HepG2 (cell line): ENCODE results near the gene CABP4. TPM values are rescaled to one million over a fixed set of nuclear protein-coding genes. Genes with fewer than 3 reads are reported as not detected.

ENCODE experiments used
- HMG20B ChIP-seq: conservative IDR thresholded peaks from 2 replicates; pipeline ENCODE4 v1.6.1; 2016; ENCODE audit warnings: missing genetic modification reagents, missing compliant biosample characterization
- JUN ChIP-seq: sonication (generic); formaldehyde crosslinking; IDR thresholded peaks from 2 replicates; pipeline ENCODE4 v1.4.0; 2020; ENCODE audit warnings: mild to moderate bottlenecking, missing genetic modification reagents
- NCOA1 ChIP-seq: sonication (generic); formaldehyde crosslinking; IDR thresholded peaks from 2 replicates; pipeline ENCODE4 v1.9.0; 2021; ENCODE audit warnings: missing genetic modification reagents
- SIX4 ChIP-seq: sonication (generic); formaldehyde crosslinking; IDR thresholded peaks from 2 replicates; pipeline ENCODE4 v1.4.0; 2020; ENCODE audit warnings: missing genetic modification reagents
- U2AF1 ChIP-seq: fragments of 200-400 bp; formaldehyde crosslinking; optimal IDR thresholded peaks from 2 replicates; pipeline ENCODE3; 2017; ENCODE audit warnings: mild to moderate bottlenecking, low read depth, low read length
- ZMYM3 ChIP-seq: sonication (generic); formaldehyde crosslinking; IDR thresholded peaks from 2 replicates; pipeline ENCODE4 v1.5.1; 2020; ENCODE audit warnings: mild to moderate bottlenecking, missing genetic modification reagents
- ZSCAN21 ChIP-seq: sonication (generic); formaldehyde crosslinking; IDR thresholded peaks from 2 replicates; pipeline ENCODE4 v1.8.0; 2022; ENCODE audit warnings: mild to moderate bottlenecking, missing genetic modification reagents, moderate library complexity, borderline replicate concordance
- polyA plus RNA-seq, 8 experiments: library from polyadenylated mRNA; depleted of rRNA in 3 of 8; stranded (reverse) in 7 of 8; unstranded in 1 of 8; fragments of >200 nt; fragmentation: Illumina TruSeq in 4 of 8; extraction: Trizol in 4 of 8; gene quantifications; 2 replicates each; pipeline versions ENCODE4 v1.2.1 to v1.2.3, GENCODE V29; 2011 to 2016; ENCODE audit warnings: low read depth in 4 of 8, missing spikeins in 1 of 8, mixed read lengths in 1 of 8; ENCODE audit not compliant: insufficient read depth in 1 of 8
- total RNA-seq, 5 experiments: library from RNA; depleted of rRNA; stranded (reverse); fragments of >200 nt; fragmentation: Illumina TruSeq; extraction: Trizol; gene quantifications; 2 replicates each; pipeline ENCODE4 v1.2.3, GENCODE V29; 2016; ENCODE audit warnings: low read depth in 1 of 5
- TF ChIP-seq, protein P1 (sequence below): sonication (generic); formaldehyde crosslinking; IDR thresholded peaks from 2 replicates; pipeline ENCODE4 v1.4.0; 2020; ENCODE audit warnings: missing genetic modification reagents
- TF ChIP-seq, protein P2 (sequence below): sonication (generic); formaldehyde crosslinking; IDR thresholded peaks from 2 replicates; pipeline ENCODE4; 2020; ENCODE audit warnings: missing genetic modification reagents, mild to moderate bottlenecking, borderline replicate concordance
- TF ChIP-seq, protein P3 (sequence below): IDR thresholded peaks from 2 replicates; pipeline ENCODE4 v1.6.1; 2016; ENCODE audit warnings: low read depth, control low read depth
- TF ChIP-seq, protein P4 (sequence below): IDR thresholded peaks from 2 replicates; pipeline ENCODE4 v1.6.1; 2018; ENCODE audit warnings: missing genetic modification reagents
- TF ChIP-seq, protein P5 (sequence below): IDR thresholded peaks from 2 replicates; pipeline ENCODE4 v1.6.1; 2016; ENCODE audit warnings: missing compliant biosample characterization, missing genetic modification reagents, borderline replicate concordance
- TF ChIP-seq, protein P6 (sequence below): IDR thresholded peaks from 2 replicates; pipeline ENCODE4 v1.6.1; 2012; ENCODE audit warnings: low read depth, low read length, improper control_type of control experiment

Gene CABP4
- total and polyA plus RNA-seq, 2 of the 13 experiments (the other 11 are each of a cell fraction or from before 2014, with no cell fraction given) = not detected

DNA sequence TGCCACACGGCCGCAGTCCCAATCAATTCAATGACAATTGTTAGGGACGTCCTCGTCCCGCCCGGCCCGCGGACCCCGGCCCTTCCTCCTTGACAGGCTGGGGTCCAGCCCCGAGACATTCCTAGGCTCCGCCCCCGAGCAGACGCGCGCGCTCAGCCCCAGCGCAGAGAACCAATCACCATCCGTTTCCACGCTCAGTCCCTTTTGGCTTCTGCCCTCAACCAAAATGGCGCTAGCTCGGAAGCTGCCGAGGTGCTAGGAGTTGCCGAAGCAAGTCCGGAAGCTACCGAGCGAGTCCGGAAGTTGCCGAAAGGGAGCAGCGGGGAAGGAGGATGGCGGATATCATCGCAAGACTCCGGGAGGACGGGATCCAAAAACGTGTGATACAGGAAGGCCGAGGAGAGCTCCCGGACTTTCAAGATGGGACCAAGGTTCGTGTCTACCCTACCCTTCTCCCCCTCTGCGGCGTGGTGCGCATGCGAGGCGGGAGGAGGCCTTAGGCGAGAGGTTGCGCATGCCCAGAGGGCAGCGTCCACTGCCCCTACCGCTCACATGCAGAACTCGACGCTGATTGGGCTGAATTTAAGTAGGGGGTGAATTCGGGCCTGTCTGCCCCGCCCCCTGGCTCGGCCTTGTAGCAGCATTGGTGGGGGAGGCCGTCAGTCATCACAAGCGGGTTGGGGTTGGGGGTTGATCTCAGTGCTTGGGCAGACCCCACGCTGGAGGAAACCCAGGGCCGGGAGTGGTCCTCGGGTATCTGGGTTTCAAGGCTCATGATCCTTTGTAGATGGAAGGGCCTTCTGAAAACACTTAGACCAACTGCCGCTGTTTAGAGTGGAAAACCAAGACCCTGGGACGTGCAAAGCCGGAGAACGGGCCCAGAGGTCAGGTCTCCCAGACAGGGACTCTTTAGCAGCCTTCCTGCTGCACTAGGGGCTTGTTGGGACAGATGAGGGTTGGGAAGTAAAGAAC lies 28.0 kb downstream of the CABP4 start, which contains the start of gene AIP (continued):
- TF ChIP-seq, protein P1, sequence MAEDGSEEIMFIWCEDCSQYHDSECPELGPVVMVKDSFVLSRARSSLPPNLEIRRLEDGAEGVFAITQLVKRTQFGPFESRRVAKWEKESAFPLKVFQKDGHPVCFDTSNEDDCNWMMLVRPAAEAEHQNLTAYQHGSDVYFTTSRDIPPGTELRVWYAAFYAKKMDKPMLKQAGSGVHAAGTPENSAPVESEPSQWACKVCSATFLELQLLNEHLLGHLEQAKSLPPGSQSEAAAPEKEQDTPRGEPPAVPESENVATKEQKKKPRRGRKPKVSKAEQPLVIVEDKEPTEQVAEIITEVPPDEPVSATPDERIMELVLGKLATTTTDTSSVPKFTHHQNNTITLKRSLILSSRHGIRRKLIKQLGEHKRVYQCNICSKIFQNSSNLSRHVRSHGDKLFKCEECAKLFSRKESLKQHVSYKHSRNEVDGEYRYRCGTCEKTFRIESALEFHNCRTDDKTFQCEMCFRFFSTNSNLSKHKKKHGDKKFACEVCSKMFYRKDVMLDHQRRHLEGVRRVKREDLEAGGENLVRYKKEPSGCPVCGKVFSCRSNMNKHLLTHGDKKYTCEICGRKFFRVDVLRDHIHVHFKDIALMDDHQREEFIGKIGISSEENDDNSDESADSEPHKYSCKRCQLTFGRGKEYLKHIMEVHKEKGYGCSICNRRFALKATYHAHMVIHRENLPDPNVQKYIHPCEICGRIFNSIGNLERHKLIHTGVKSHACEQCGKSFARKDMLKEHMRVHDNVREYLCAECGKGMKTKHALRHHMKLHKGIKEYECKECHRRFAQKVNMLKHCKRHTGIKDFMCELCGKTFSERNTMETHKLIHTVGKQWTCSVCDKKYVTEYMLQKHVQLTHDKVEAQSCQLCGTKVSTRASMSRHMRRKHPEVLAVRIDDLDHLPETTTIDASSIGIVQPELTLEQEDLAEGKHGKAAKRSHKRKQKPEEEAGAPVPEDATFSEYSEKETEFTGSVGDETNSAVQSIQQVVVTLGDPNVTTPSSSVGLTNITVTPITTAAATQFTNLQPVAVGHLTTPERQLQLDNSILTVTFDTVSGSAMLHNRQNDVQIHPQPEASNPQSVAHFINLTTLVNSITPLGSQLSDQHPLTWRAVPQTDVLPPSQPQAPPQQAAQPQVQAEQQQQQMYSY (CRISPR knock-in tag) = peak; percentile 67; the same call in 1 of the 2 replicates
- TF ChIP-seq NCOA1 (CRISPR knock-in tag) (0 out of 2 replicates have a peak, but pooled peaks have one; percentile 50), JUN (peak; percentile 77; the same call in 1 of the 2 replicates), ZSCAN21 (peak; percentile 92), HMG20B (CRISPR knock-in tag) (no peak), ZMYM3 (0 out of 2 replicates have a peak, but pooled peaks have one; percentile 36), U2AF1 (no peak), SIX4 (no peak; the same call in 1 of the 2 replicates)
- TF ChIP-seq, protein P2, sequence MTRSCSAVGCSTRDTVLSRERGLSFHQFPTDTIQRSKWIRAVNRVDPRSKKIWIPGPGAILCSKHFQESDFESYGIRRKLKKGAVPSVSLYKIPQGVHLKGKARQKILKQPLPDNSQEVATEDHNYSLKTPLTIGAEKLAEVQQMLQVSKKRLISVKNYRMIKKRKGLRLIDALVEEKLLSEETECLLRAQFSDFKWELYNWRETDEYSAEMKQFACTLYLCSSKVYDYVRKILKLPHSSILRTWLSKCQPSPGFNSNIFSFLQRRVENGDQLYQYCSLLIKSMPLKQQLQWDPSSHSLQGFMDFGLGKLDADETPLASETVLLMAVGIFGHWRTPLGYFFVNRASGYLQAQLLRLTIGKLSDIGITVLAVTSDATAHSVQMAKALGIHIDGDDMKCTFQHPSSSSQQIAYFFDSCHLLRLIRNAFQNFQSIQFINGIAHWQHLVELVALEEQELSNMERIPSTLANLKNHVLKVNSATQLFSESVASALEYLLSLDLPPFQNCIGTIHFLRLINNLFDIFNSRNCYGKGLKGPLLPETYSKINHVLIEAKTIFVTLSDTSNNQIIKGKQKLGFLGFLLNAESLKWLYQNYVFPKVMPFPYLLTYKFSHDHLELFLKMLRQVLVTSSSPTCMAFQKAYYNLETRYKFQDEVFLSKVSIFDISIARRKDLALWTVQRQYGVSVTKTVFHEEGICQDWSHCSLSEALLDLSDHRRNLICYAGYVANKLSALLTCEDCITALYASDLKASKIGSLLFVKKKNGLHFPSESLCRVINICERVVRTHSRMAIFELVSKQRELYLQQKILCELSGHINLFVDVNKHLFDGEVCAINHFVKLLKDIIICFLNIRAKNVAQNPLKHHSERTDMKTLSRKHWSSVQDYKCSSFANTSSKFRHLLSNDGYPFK (CRISPR knock-in tag) = peak; percentile 96
- TF ChIP-seq, protein P3, sequence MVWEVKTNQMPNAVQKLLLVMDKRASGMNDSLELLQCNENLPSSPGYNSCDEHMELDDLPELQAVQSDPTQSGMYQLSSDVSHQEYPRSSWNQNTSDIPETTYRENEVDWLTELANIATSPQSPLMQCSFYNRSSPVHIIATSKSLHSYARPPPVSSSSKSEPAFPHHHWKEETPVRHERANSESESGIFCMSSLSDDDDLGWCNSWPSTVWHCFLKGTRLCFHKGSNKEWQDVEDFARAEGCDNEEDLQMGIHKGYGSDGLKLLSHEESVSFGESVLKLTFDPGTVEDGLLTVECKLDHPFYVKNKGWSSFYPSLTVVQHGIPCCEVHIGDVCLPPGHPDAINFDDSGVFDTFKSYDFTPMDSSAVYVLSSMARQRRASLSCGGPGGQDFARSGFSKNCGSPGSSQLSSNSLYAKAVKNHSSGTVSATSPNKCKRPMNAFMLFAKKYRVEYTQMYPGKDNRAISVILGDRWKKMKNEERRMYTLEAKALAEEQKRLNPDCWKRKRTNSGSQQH (CRISPR knock-in tag) = no peak; the same call in 1 of the 2 replicates
- TF ChIP-seq, protein P4, sequence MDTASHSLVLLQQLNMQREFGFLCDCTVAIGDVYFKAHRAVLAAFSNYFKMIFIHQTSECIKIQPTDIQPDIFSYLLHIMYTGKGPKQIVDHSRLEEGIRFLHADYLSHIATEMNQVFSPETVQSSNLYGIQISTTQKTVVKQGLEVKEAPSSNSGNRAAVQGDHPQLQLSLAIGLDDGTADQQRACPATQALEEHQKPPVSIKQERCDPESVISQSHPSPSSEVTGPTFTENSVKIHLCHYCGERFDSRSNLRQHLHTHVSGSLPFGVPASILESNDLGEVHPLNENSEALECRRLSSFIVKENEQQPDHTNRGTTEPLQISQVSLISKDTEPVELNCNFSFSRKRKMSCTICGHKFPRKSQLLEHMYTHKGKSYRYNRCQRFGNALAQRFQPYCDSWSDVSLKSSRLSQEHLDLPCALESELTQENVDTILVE (CRISPR knock-in tag) = peak; percentile 58; the same call in 1 of the 2 replicates
- TF ChIP-seq, protein P5, sequence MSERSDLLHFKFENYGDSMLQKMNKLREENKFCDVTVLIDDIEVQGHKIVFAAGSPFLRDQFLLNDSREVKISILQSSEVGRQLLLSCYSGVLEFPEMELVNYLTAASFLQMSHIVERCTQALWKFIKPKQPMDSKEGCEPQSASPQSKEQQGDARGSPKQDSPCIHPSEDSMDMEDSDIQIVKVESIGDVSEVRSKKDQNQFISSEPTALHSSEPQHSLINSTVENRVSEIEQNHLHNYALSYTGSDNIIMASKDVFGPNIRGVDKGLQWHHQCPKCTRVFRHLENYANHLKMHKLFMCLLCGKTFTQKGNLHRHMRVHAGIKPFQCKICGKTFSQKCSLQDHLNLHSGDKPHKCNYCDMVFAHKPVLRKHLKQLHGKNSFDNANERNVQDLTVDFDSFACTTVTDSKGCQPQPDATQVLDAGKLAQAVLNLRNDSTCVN (CRISPR knock-in tag) = peak; percentile 74
- TF ChIP-seq, protein P6, sequence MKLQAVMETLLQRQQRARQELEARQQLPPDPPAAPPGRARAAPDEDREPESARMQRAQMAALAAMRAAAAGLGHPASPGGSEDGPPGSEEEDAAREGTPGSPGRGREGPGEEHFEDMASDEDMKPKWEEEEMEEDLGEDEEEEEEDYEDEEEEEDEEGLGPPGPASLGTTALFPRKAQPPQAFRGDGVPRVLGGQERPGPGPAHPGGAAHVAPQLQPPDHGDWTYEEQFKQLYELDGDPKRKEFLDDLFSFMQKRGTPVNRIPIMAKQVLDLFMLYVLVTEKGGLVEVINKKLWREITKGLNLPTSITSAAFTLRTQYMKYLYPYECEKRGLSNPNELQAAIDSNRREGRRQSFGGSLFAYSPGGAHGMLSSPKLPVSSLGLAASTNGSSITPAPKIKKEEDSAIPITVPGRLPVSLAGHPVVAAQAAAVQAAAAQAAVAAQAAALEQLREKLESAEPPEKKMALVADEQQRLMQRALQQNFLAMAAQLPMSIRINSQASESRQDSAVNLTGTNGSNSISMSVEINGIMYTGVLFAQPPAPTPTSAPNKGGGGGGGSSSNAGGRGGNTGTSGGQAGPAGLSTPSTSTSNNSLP = no peak
